ENCODE results near the gene POMC.

POMC gene

GRCh38 chr2:25115902-25116301 is 52.5 kb downstream of the POMC start:
- TF ChIP-seq CTCF (IDR thresholded peaks at IDR 0.05; ENCODE audit: insufficient read depth, low read depth, low read length, missing control alignments): no peak
- DNase-seq (ENCODE audit: low read depth): no peak
- H3K4me3 ChIP-seq (ENCODE audit: low read depth, low read length): no peak overlapping the region

GRCh38 chr2:25115249-25115883 is 53.0 kb downstream of the POMC start:
- H3K4me3 ChIP-seq (ENCODE audit: low read depth, low read length): no peak overlapping the region
- DNase-seq (ENCODE audit: low read depth): no peak
- no peak for TF ChIP-seq CTCF (IDR thresholded peaks at IDR 0.05; ENCODE audit: insufficient read depth, low read depth, low read length, missing control alignments)

GRCh38 chr2:25112113-25112512 is 56.3 kb downstream of the POMC start:
- no peak for TF ChIP-seq CTCF (IDR thresholded peaks at IDR 0.05; ENCODE audit: insufficient read depth, low read depth, low read length, missing control alignments)
- DNase-seq (ENCODE audit: low read depth): no peak
- H3K4me3 ChIP-seq (ENCODE audit: low read depth, low read length): no peak overlapping the region
